ENCODE measurements around the gene FOXI2. TPM values are rescaled to one million over a fixed set of nuclear protein-coding genes. Genes with fewer than 3 reads are reported as not detected.

The FOXI2 gene
- total RNA-seq, 1 experiment from 2014 or later = not detected

DNA sequence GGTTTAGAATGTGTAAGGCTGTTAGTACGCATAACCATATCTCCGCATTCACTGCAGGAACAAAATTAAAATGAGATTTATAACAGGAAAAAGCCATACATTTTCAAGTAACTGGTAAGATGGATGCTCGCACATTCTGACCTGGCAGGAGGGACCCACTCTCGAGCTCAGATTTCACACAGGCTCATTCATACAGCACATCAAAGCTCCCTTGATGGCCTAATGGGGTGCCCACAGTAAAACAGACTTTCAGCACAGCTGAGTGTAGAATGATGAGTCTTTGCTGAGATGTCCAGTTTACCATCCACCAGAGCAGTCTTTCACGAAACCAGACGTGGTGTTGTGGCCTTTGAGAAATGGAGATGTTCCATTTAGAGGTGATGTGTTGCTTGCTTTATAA is 8.9 kb downstream of the FOXI2 start (continued):
- TF ChIP-seq, protein P1, sequence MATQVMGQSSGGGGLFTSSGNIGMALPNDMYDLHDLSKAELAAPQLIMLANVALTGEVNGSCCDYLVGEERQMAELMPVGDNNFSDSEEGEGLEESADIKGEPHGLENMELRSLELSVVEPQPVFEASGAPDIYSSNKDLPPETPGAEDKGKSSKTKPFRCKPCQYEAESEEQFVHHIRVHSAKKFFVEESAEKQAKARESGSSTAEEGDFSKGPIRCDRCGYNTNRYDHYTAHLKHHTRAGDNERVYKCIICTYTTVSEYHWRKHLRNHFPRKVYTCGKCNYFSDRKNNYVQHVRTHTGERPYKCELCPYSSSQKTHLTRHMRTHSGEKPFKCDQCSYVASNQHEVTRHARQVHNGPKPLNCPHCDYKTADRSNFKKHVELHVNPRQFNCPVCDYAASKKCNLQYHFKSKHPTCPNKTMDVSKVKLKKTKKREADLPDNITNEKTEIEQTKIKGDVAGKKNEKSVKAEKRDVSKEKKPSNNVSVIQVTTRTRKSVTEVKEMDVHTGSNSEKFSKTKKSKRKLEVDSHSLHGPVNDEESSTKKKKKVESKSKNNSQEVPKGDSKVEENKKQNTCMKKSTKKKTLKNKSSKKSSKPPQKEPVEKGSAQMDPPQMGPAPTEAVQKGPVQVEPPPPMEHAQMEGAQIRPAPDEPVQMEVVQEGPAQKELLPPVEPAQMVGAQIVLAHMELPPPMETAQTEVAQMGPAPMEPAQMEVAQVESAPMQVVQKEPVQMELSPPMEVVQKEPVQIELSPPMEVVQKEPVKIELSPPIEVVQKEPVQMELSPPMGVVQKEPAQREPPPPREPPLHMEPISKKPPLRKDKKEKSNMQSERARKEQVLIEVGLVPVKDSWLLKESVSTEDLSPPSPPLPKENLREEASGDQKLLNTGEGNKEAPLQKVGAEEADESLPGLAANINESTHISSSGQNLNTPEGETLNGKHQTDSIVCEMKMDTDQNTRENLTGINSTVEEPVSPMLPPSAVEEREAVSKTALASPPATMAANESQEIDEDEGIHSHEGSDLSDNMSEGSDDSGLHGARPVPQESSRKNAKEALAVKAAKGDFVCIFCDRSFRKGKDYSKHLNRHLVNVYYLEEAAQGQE (IDR thresholded peaks at IDR 0.05; ENCODE audit: low read depth) = no peak
- TF ChIP-seq, protein P2, sequence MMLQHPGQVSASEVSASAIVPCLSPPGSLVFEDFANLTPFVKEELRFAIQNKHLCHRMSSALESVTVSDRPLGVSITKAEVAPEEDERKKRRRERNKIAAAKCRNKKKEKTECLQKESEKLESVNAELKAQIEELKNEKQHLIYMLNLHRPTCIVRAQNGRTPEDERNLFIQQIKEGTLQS (IDR thresholded peaks at IDR 0.05) = no peak
- no peak for TF ChIP-seq ZNF274 (IDR thresholded peaks at IDR 0.05; ENCODE audit: low read depth, low read length)

DNA sequence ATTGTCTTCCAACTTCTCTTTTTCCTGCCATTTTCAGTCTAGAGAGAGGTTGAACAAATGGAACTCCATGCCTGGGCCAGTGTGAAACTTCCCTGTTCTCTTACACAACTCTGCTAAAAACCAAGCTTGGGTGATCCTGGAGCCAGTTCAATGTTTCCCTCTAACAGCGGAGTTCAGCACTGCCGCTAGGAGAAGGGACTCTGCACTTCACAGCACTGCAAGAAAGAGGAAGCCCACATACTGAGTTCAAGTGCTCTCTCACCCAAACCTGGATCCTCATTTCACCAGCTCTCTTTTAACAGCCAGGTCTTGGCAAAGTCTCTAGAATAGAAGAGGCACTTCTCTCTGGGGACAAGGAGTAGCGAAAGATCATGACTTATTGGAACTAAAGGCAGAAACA is 18.8 kb downstream of the FOXI2 start:
- ATAC-seq (no peak), DNase-seq (ENCODE audit: low read depth, low spot score) (no peak)
- peaks cover 35% of the 10 kb centered on the region for H3K27me3 ChIP-seq (ENCODE audit: insufficient read depth, low read length)
- H3K9ac ChIP-seq (ENCODE audit: low read length) = no peak overlapping the region
- no peaks in the 10 kb centered on the region for H3K4me1 ChIP-seq (ENCODE audit: control insufficient read depth in 1 of 2, insufficient read depth in 2 of 2, low read length in 2 of 2)
- RAD21 ChIA-PET (ENCODE audit: low non-redundant PET in 1 of 2, low total read pairs in 2 of 2, uncharacterized antibody in 2 of 2, unreplicated experiment in 2 of 2) = no interaction called here
- no peaks in the 10 kb centered on the region for H3K9me3 ChIP-seq (ENCODE audit: control insufficient read depth in 1 of 2, insufficient read depth in 1 of 2, low read depth in 1 of 2, low read length in 2 of 2)
- H3K4me3 ChIP-seq (replicated peaks in 1 of 2; ENCODE audit: low read depth in 1 of 2, low read length in 2 of 2) = no peak overlapping the region
- no peak overlapping the region for H3K27ac ChIP-seq (ENCODE audit: low read depth, low read length)
- H3K4me2 ChIP-seq (ENCODE audit: low read length) = no peak overlapping the region
- no peak overlapping the region for H2AFZ ChIP-seq (ENCODE audit: low read depth, low read length, poor library complexity, severe bottlenecking)
- no peaks in the 10 kb centered on the region for H3K9me2 ChIP-seq (ENCODE audit: insufficient read depth)
- no TSS peak for BruUV-seq (replicated peaks)
- CTCF ChIA-PET = interaction anchor here (0.8 kb wide), 1 partner anchor 12 kb away, joined by 3 read pairs; no protein-coding TSS in a partner anchor
- no peaks in the 10 kb centered on the region for H4K20me1 ChIP-seq (ENCODE audit: insufficient read depth)
- no peaks in the 10 kb centered on the region for H3K36me3 ChIP-seq (ENCODE audit: control insufficient read depth in 1 of 2, insufficient read depth in 2 of 2, low read length in 2 of 2)
- POLR2A ChIA-PET = no interaction called here
- no peaks in the 10 kb centered on the region for H3K79me2 ChIP-seq (ENCODE audit: insufficient read depth, low read length)
- intact Hi-C loops (cut with micrococcal nuclease) = no loop called here
- TF ChIP-seq JUND (IDR thresholded peaks at IDR 0.05) (no peak), CBX3 (IDR thresholded peaks at IDR 0.05; ENCODE audit: low read depth) (no peak), CEBPB (IDR thresholded peaks at IDR 0.05; ENCODE audit: low read depth) (no peak), SP1 (IDR thresholded peaks at IDR 0.05; ENCODE audit: low read depth) (no peak), TCF7L2 (IDR thresholded peaks at IDR 0.05; ENCODE audit: borderline replicate concordance, extremely low read depth, insufficient read depth, insufficient read length) (no peak), ZNF274 (IDR thresholded peaks at IDR 0.05; ENCODE audit: low read depth, low read length) (no peak), POLR2A (IDR thresholded peaks at IDR 0.05; ENCODE audit: borderline replicate concordance, extremely low read depth, insufficient read depth, insufficient read length) (no peak), YY1 (IDR thresholded peaks at IDR 0.05; ENCODE audit: extremely low read depth, insufficient replicate concordance, low read depth, low read length) (no peak), EZH2phosphoT487 (IDR thresholded peaks at IDR 0.05; ENCODE audit: borderline replicate concordance) (no peak), EGR1 (IDR thresholded peaks at IDR 0.05; ENCODE audit: low read depth) (no peak), SRF (IDR thresholded peaks at IDR 0.05; ENCODE audit: low read depth) (no peak), POLR2AphosphoS5 (IDR thresholded peaks at IDR 0.05; ENCODE audit: low read depth, low read length) (no peak), EZH2 (IDR thresholded peaks at IDR 0.05) (no peak)
- TF ChIP-seq, protein P2 (IDR thresholded peaks at IDR 0.05) = no peak
- TF ChIP-seq, protein P3, sequence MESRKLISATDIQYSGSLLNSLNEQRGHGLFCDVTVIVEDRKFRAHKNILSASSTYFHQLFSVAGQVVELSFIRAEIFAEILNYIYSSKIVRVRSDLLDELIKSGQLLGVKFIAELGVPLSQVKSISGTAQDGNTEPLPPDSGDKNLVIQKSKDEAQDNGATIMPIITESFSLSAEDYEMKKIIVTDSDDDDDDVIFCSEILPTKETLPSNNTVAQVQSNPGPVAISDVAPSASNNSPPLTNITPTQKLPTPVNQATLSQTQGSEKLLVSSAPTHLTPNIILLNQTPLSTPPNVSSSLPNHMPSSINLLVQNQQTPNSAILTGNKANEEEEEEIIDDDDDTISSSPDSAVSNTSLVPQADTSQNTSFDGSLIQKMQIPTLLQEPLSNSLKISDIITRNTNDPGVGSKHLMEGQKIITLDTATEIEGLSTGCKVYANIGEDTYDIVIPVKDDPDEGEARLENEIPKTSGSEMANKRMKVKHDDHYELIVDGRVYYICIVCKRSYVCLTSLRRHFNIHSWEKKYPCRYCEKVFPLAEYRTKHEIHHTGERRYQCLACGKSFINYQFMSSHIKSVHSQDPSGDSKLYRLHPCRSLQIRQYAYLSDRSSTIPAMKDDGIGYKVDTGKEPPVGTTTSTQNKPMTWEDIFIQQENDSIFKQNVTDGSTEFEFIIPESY (IDR thresholded peaks at IDR 0.05; ENCODE audit: extremely low read depth, insufficient replicate concordance, low read length) = no peak
- TF ChIP-seq, protein P4, sequence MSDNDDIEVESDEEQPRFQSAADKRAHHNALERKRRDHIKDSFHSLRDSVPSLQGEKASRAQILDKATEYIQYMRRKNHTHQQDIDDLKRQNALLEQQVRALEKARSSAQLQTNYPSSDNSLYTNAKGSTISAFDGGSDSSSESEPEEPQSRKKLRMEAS (IDR thresholded peaks at IDR 0.05) = no peak
- TF ChIP-seq, protein P5, sequence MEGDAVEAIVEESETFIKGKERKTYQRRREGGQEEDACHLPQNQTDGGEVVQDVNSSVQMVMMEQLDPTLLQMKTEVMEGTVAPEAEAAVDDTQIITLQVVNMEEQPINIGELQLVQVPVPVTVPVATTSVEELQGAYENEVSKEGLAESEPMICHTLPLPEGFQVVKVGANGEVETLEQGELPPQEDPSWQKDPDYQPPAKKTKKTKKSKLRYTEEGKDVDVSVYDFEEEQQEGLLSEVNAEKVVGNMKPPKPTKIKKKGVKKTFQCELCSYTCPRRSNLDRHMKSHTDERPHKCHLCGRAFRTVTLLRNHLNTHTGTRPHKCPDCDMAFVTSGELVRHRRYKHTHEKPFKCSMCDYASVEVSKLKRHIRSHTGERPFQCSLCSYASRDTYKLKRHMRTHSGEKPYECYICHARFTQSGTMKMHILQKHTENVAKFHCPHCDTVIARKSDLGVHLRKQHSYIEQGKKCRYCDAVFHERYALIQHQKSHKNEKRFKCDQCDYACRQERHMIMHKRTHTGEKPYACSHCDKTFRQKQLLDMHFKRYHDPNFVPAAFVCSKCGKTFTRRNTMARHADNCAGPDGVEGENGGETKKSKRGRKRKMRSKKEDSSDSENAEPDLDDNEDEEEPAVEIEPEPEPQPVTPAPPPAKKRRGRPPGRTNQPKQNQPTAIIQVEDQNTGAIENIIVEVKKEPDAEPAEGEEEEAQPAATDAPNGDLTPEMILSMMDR (IDR thresholded peaks at IDR 0.05 in 2 of 3, conservative IDR thresholded peaks at IDR 0.05 in 1 of 3; ENCODE audit: borderline replicate concordance in 1 of 3, insufficient read depth in 1 of 3, low read depth in 2 of 3, low read length in 2 of 3) = no peak
